ENCODE measurements around the gene PLPPR5.

DNA sequence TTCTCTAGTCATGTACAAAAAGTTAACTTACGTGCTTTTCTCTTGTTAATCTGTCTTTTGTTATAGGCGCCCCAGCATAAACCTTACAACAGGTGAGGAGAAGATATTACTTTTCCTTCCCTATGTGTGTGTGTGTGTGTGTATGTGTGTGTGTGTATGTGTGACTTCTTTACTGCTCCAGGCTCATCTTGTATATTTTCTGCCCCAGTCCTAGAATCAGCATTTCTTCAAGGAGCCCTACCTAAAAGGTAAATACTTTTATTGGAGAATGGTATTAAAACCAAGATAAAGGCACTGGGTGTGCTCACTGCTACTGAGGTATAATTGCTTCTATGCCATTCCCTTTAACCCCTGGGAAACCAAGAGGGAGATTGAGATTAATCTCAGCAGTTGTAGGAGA is 129.8 kb downstream of the PLPPR5 start:
- TF ChIP-seq ZNF274 (IDR thresholded peaks at IDR 0.05; ENCODE audit: low read depth, low read length) (no peak), SUZ12 (IDR thresholded peaks at IDR 0.05; ENCODE audit: extremely low read depth, insufficient read depth, insufficient read length) (no peak)
